GM12878 (cell line): ENCODE data around the gene FOXD3. TPM values are rescaled to one million over a fixed set of nuclear protein-coding genes. Genes with fewer than 3 reads are reported as not detected.

ENCODE experiments used
- ATAC-seq: fragments of 200-7000 bp; cut with Tn5 transposase; 3 replicates; pipeline ENCODE4 v1.9.1; 2020; ENCODE audit warnings: mild to moderate bottlenecking, moderate library complexity
- BruUV-seq: library from RNA; stranded (reverse); fragments of 400-500 nt; replicated peaks from 2 replicates; lab custom pipeline; 2021; lab: Mats Ljungman, UMichigan
- CTCF ChIA-PET: fragments of 300-600 bp; sonication (Branson Sonifier 250); formaldehyde crosslinking; extraction: SDS; loops from one replicate; lab custom pipeline; 2021; ENCODE audit warnings: inconsistent platforms; lab: Yijun Ruan, JAX
- POLR2A ChIA-PET: fragments of 350-600 bp; formaldehyde crosslinking; extraction: SDS; loops from one replicate; lab custom pipeline; 2021; ENCODE audit warnings: inconsistent platforms; lab: Charles Lee
- RAD21 ChIA-PET: fragments of 300-600 bp; sonication (Branson Sonifier 250); formaldehyde crosslinking; loops from one replicate; lab custom pipeline; 2023; ENCODE audit warnings: antibody characterized with exemption; ENCODE audit not compliant: unreplicated experiment; lab: Charles Lee
- SMC1A ChIA-PET: fragments of 300-600 bp; sonication (Branson Sonifier 250); formaldehyde crosslinking; loops from one replicate; lab custom pipeline; 2023; ENCODE audit not compliant: unreplicated experiment, uncharacterized antibody; lab: Charles Lee
- DNase-seq: peaks from one replicate; pipeline ENCODE4 v3.0.0-alpha.2; 2011; ENCODE audit warnings: low read depth, low spot score
- FAIRE-seq: peaks from 3 replicates; lab custom pipeline; 2011; peaks lifted over from hg19 to GRCh38; lab: Jason Lieb, UNC
- H2AFZ ChIP-seq: 2 replicates; pipeline ENCODE4 v1.6.0; 2011; ENCODE audit warnings: low read depth, low read length, control low read depth; ENCODE audit not compliant: control insufficient read depth
- H3K27ac ChIP-seq: 2 replicates; pipeline ENCODE4 v1.5.1; 2011; ENCODE audit warnings: control low read depth; ENCODE audit not compliant: control insufficient read depth, insufficient read depth
- H3K27me3 ChIP-seq, 2 experiments: replicated peaks in 1 of 2; 2 replicates each; pipeline versions ENCODE4 v1.6.0 to v1.6.1; 2011; ENCODE audit warnings: low read length in 1 of 2; ENCODE audit not compliant: control insufficient read depth in 2 of 2, insufficient read depth in 2 of 2
- H3K36me3 ChIP-seq, 2 experiments: 2 replicates each; pipeline ENCODE4 v1.5.1; 2011; ENCODE audit warnings: low read length in 1 of 2; ENCODE audit not compliant: control insufficient read depth in 2 of 2, insufficient read depth in 2 of 2
- H3K4me1 ChIP-seq: 2 replicates; pipeline ENCODE4 v1.6.1; 2011; ENCODE audit warnings: mild to moderate bottlenecking, low read length, moderate library complexity, mixed read lengths; ENCODE audit not compliant: control insufficient read depth, insufficient read depth
- H3K4me2 ChIP-seq: 2 replicates; pipeline ENCODE4 v1.6.0; 2011; ENCODE audit warnings: control low read depth; ENCODE audit not compliant: control insufficient read depth, insufficient read depth
- H3K4me3 ChIP-seq: fragments of 200-600 bp; sonication (generic); 2 replicates; pipeline ENCODE4 v1.5.1; 2016
- H3K79me2 ChIP-seq: 2 replicates; pipeline ENCODE4 v1.6.0; 2011; ENCODE audit warnings: low read length; ENCODE audit not compliant: control insufficient read depth, insufficient read depth
- H3K9ac ChIP-seq: 2 replicates; pipeline ENCODE4 v1.8.0; 2011; ENCODE audit warnings: low read length, control low read depth, mixed read lengths; ENCODE audit not compliant: control insufficient read depth, insufficient read depth
- H3K9me3 ChIP-seq: replicated peaks from 3 replicates; pipeline ENCODE4 v1.5.1; 2011; ENCODE audit warnings: mild to moderate bottlenecking, low read length; ENCODE audit not compliant: control insufficient read depth, insufficient read depth
- H4K20me1 ChIP-seq: 2 replicates; pipeline ENCODE4 v1.6.0; 2011; ENCODE audit not compliant: control insufficient read depth, insufficient read depth
- E4F1 ChIP-seq: fragments of 450-650 bp; IDR thresholded peaks from 2 replicates; pipeline ENCODE4 v1.6.1; 2018; ENCODE audit warnings: borderline replicate concordance, mild to moderate bottlenecking; ENCODE audit not compliant: partially characterized antibody
- EZH2 ChIP-seq: IDR thresholded peaks from 2 replicates; pipeline ENCODE4 v1.6.1; 2012; ENCODE audit warnings: low read depth, mild to moderate bottlenecking, control low read depth, inconsistent platforms, low read length, borderline replicate concordance; ENCODE audit not compliant: control insufficient read depth
- IRF4 ChIP-seq: IDR thresholded peaks from 2 replicates; pipeline ENCODE4 v1.6.1; 2011; ENCODE audit warnings: low read depth, low read length
- KDM1A ChIP-seq: fragments of 200-600 bp; sonication (generic); IDR thresholded peaks from 2 replicates; pipeline ENCODE4 v1.6.1; 2016; ENCODE audit warnings: borderline replicate concordance
- POLR2A ChIP-seq: IDR thresholded peaks from 2 replicates; pipeline ENCODE4 v1.6.1; 2011; ENCODE audit warnings: low read depth, mild to moderate bottlenecking, low read length
- RBBP5 ChIP-seq: fragments of 200-600 bp; sonication (generic); conservative IDR thresholded peaks from 2 replicates; pipeline ENCODE4 v1.6.1; 2016
- SMARCA5 ChIP-seq: fragments of 450-650 bp; IDR thresholded peaks from 2 replicates; pipeline ENCODE4 v1.6.1; 2017; ENCODE audit warnings: mild to moderate bottlenecking
- SUZ12 ChIP-seq: fragments of 200-600 bp; sonication (generic); IDR thresholded peaks from one replicate; pipeline ENCODE4 v1.6.1; 2018; ENCODE audit warnings: antibody characterized with exemption, mild to moderate bottlenecking; ENCODE audit not compliant: unreplicated experiment
- TARDBP ChIP-seq: IDR thresholded peaks from 2 replicates; pipeline ENCODE4 v1.6.1; 2016; ENCODE audit warnings: borderline replicate concordance
- TCF3 ChIP-seq: IDR thresholded peaks from 2 replicates; pipeline ENCODE4 v1.6.1; 2012; ENCODE audit warnings: low read depth, mild to moderate bottlenecking, low read length, borderline replicate concordance; ENCODE audit not compliant: insufficient read depth
- ZNF622 ChIP-seq: fragments of 450-650 bp; IDR thresholded peaks from 2 replicates; pipeline ENCODE4 v1.6.1; 2017; ENCODE audit warnings: mild to moderate bottlenecking, inconsistent platforms
- WGBS: methylation state at CpG from one replicate; pipeline ENCODE4 v1.1.6; 2016; ENCODE audit warnings: low lambda C conversion rate; ENCODE audit not compliant: insufficient replicate concordance, insufficient coverage; ENCODE audit errors: missing lambda C conversion rate; 5-methylcytosine and 5-hydroxymethylcytosine counted together
- in situ Hi-C: fragments of 300-500 bp; cut with MboI; formaldehyde crosslinking; loops from 9 replicates; pipeline ENCODE4 v1.14.3; 2018; ENCODE audit warnings: mixed read lengths
- intact Hi-C: fragments of 100-400 bp; cut with micrococcal nuclease; formaldehyde crosslinking; loops from one replicate; pipeline ENCODE4 v1.14.2; 2022; ENCODE audit not compliant: unreplicated experiment
- polyA plus RNA-seq, 11 experiments: library from polyadenylated mRNA; depleted of rRNA in 4 of 11; unstranded in 6 of 11; stranded (reverse) in 5 of 11; fragments of >200 nt; fragmentation: Nextera tagmentation in 4 of 11; fragmentation: Illumina TruSeq in 1 of 11; extraction: Ambion mirVana in 4 of 11; extraction: Trizol in 1 of 11; gene quantifications; 1 replicate in 1 of 11; 2 replicates in 10 of 11; pipeline versions ENCODE4 v1.2.1 to v1.2.3, GENCODE V29; 2011 to 2016; ENCODE audit warnings: inconsistent platforms in 2 of 11, missing spikeins in 2 of 11, low read depth in 1 of 11
- total RNA-seq, 4 experiments: library from RNA; depleted of rRNA in 3 of 4; stranded (reverse); fragments of >200 nt in 3 of 4; fragmentation: Illumina TruSeq in 1 of 4; extraction: Trizol in 1 of 4; gene quantifications; 2 replicates each; pipeline versions ENCODE4 v1.2.1 to v1.2.3, GENCODE V29; 2013 to 2021
- TF ChIP-seq, protein P1 (sequence below): fragments of 450-650 bp; IDR thresholded peaks from 2 replicates; pipeline ENCODE4 v1.6.1; 2016; ENCODE audit warnings: mild to moderate bottlenecking, moderate library complexity, borderline replicate concordance

The FOXD3 gene
- total and polyA plus RNA-seq, 10 of the 15 experiments (the other 5 are each of a cell fraction or from before 2014, with no cell fraction given): not detected

- peaks cover 1% of the 10 kb centered on the region; the same call in 2 of the 3 replicates for H3K9me3 ChIP-seq
- no TSS peak for BruUV-seq
- ChIA-PET RAD21 (no interaction called here), SMC1A (no interaction called here), CTCF (no interaction called here), POLR2A (no interaction called here)
- ATAC-seq (no peak), FAIRE-seq (no peak), DNase-seq (no peak)
- H3K4me3 ChIP-seq: peak overlapping the region; percentile 75; the same call in 1 of the 2 replicates
- no peak overlapping the region for H3K27ac ChIP-seq
- H3K79me2 ChIP-seq: no peaks in the 10 kb centered on the region
- no peak for TF ChIP-seq ZNF622
- TF ChIP-seq SMARCA5: no peak
- peak; percentile 31; the same call in 1 of the 2 replicates for TF ChIP-seq POLR2A
- TF ChIP-seq IRF4: no peak
- TF ChIP-seq EZH2: 0 out of 2 replicates have a peak, but pooled peaks have one; percentile 77
- no peak for TF ChIP-seq TARDBP
- TF ChIP-seq E4F1: no peak
- TF ChIP-seq TCF3: no peak
- no peak for TF ChIP-seq RBBP5
- no peak for TF ChIP-seq KDM1A
- TF ChIP-seq, protein P1, sequence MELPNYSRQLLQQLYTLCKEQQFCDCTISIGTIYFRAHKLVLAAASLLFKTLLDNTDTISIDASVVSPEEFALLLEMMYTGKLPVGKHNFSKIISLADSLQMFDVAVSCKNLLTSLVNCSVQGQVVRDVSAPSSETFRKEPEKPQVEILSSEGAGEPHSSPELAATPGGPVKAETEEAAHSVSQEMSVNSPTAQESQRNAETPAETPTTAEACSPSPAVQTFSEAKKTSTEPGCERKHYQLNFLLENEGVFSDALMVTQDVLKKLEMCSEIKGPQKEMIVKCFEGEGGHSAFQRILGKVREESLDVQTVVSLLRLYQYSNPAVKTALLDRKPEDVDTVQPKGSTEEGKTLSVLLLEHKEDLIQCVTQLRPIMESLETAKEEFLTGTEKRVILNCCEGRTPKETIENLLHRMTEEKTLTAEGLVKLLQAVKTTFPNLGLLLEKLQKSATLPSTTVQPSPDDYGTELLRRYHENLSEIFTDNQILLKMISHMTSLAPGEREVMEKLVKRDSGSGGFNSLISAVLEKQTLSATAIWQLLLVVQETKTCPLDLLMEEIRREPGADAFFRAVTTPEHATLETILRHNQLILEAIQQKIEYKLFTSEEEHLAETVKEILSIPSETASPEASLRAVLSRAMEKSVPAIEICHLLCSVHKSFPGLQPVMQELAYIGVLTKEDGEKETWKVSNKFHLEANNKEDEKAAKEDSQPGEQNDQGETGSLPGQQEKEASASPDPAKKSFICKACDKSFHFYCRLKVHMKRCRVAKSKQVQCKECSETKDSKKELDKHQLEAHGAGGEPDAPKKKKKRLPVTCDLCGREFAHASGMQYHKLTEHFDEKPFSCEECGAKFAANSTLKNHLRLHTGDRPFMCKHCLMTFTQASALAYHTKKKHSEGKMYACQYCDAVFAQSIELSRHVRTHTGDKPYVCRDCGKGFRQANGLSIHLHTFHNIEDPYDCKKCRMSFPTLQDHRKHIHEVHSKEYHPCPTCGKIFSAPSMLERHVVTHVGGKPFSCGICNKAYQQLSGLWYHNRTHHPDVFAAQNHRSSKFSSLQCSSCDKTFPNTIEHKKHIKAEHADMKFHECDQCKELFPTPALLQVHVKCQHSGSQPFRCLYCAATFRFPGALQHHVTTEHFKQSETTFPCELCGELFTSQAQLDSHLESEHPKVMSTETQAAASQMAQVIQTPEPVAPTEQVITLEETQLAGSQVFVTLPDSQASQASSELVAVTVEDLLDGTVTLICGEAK: no peak
- TF ChIP-seq SUZ12: peak; percentile 50
- no peaks in the 10 kb centered on the region for H4K20me1 ChIP-seq
- H3K4me2 ChIP-seq: peak overlapping the region; percentile 82
- intact Hi-C loops: no loop called here
- WGBS: 60% methylated on average over 63 of the region's 104 CpGs
- in situ Hi-C loops: no loop called here
- no peaks in the 10 kb centered on the region; the same call in 1 of the 2 replicates for H3K4me1 ChIP-seq
- peaks cover 13 to 59% of the 10 kb centered on the region in 2 experiments for H3K27me3 ChIP-seq
- no peak overlapping the region for H3K9ac ChIP-seq
- H2AFZ ChIP-seq: peak overlapping the region; percentile 44
- H3K36me3 ChIP-seq: no peaks in the 10 kb centered on the region
Observed at GRCh38 chr1:63322944-63323864, 837 bp downstream of the FOXD3 start.
